ENCODE data around the gene SRGN. TPM values are rescaled to one million over a fixed set of nuclear protein-coding genes. Genes with fewer than 3 reads are reported as not detected.

Gene SRGN
- polyA plus RNA-seq, 3 donors = 1,724 to 3,407 (median 1,859) TPM

GRCh38 chr10:69073026-69073425 is 14.9 kb upstream of the SRGN start:
- DNase-seq = peak; percentile 46 to 65 (median 56)
- intact Hi-C loops (cut with micrococcal nuclease) = no loop called here
- H3K27ac Mint-ChIP-seq = peak overlapping the region; percentile 86 to 94 (median 88)
- Histone ChIP-seq H3K9me3 (replicated peaks in 1 of 2; ENCODE audit: control insufficient read depth in 1 of 2, insufficient read depth in 1 of 2, low read length in 2 of 2) (no peaks in the 10 kb centered on the region), H3K4me2 (replicated peaks; ENCODE audit: extremely low read depth, low read length, poor library complexity, severe bottlenecking) (peak overlapping the region; percentile 48), H2AFZ (ENCODE audit: insufficient read depth, low read depth, low read length, poor library complexity, severe bottlenecking) (peak overlapping the region; percentile 59), H3K4me3 (replicated peaks in 1 of 3; ENCODE audit: low read depth in 2 of 3, low read length in 3 of 3) (peak overlapping the region in 1 of 3 experiments; percentile 20), H3K9ac (ENCODE audit: insufficient read depth, low read length, poor library complexity, severe bottlenecking) (no peak overlapping the region), H3K27ac (ENCODE audit: low read depth in 1 of 2, low read length in 2 of 2) (peak overlapping the region; percentile 14 to 69), H3K4me1 (ENCODE audit: control insufficient read depth in 1 of 2, insufficient read depth in 2 of 2, low read length in 2 of 2) (peaks cover 54 to 68% of the 10 kb centered on the region in 2 donors), H3K79me2 (ENCODE audit: insufficient read depth, low read length) (peaks cover 81% of the 10 kb centered on the region), H3K36me3 (replicated peaks in 1 of 2; ENCODE audit: control insufficient read depth in 1 of 2, insufficient read depth in 2 of 2, low read length in 2 of 2) (no peaks in the 10 kb centered on the region), H3K27me3 (ENCODE audit: control insufficient read depth in 2 of 2, insufficient read depth in 2 of 2, low read length in 2 of 2) (no peaks in the 10 kb centered on the region), H4K20me1 (ENCODE audit: insufficient read depth, low read length) (no peaks in the 10 kb centered on the region)
- peak overlapping the region; percentile 50 to 51 for H3K4me3 Mint-ChIP-seq
- H3K4me1 Mint-ChIP-seq = peaks cover 66% of the 10 kb centered on the region
- peaks cover 0 to 1% (median 0%) of the 10 kb centered on the region in 3 donors for H3K27me3 Mint-ChIP-seq (ENCODE audit: low read depth in 3 of 3)
- 0% methylated on average over 3 of the region's 6 CpGs for WGBS (ENCODE audit: insufficient coverage)
- TF ChIP-seq CTCF (IDR thresholded peaks at IDR 0.05) = no peak
- no peaks in the 10 kb centered on the region for H3K9me3 Mint-ChIP-seq
- no peaks in the 10 kb centered on the region for H3K36me3 Mint-ChIP-seq

DNA sequence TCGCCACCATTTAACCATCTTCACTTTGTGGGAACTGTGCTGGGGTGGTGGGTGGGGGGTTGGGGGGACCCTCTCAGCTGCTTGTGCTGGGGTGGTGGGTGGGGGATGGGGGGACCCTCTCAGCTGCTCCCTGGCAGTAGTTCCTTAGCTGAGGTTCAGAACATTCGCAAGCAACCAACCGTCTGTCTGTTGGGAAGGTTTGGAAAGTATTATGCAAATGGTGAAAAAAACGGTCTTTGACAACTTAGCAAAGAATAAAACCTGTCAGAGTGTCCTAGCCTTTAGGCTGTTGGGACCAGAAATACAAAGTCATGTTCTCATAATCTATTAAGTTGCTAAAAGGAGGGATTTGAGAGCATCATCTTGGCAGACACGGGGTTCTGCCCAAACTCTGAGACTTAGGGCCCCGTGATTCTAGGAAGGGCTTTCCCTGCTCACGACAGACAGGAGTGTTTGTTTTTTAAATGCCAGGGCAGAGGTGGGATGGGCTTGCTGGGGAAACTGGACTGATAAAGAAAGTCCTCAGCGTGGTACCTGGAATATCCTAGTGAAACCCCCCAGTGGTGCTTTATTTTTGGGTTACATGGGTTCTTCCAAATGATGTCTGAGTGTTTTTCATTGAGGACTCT is 14.1 kb upstream of the SRGN start:
- H3K27me3 ChIP-seq (ENCODE audit: control insufficient read depth in 2 of 2, insufficient read depth in 2 of 2, low read length in 2 of 2) = no peaks in the 10 kb centered on the region
- H2AFZ ChIP-seq (ENCODE audit: insufficient read depth, low read depth, low read length, poor library complexity, severe bottlenecking) = peak overlapping the region; percentile 59
- no peak for DNase-seq
- H3K27ac Mint-ChIP-seq = peak overlapping the region; percentile 78 to 92 (median 87)
- H3K27me3 Mint-ChIP-seq (ENCODE audit: low read depth in 3 of 3) = peaks cover 0 to 1% (median 0%) of the 10 kb centered on the region in 3 donors
- no peaks in the 10 kb centered on the region for H3K9me3 Mint-ChIP-seq
- H3K27ac ChIP-seq (ENCODE audit: low read depth in 1 of 2, low read length in 2 of 2) = peak overlapping the region; percentile 1 to 69
- peak overlapping the region; percentile 48 for H3K4me2 ChIP-seq (replicated peaks; ENCODE audit: extremely low read depth, low read length, poor library complexity, severe bottlenecking)
- H3K36me3 Mint-ChIP-seq = no peaks in the 10 kb centered on the region
- intact Hi-C loops (cut with micrococcal nuclease) = no loop called here
- 4% methylated on average over 4 of the region's 8 CpGs for WGBS (ENCODE audit: insufficient coverage)
- peaks cover 46 to 60% of the 10 kb centered on the region in 2 donors for H3K4me1 ChIP-seq (ENCODE audit: control insufficient read depth in 1 of 2, insufficient read depth in 2 of 2, low read length in 2 of 2)
- H3K9me3 ChIP-seq (replicated peaks in 1 of 2; ENCODE audit: control insufficient read depth in 1 of 2, insufficient read depth in 1 of 2, low read length in 2 of 2) = no peaks in the 10 kb centered on the region
- H3K79me2 ChIP-seq (ENCODE audit: insufficient read depth, low read length) = peaks cover 79% of the 10 kb centered on the region
- H3K9ac ChIP-seq (ENCODE audit: insufficient read depth, low read length, poor library complexity, severe bottlenecking) = no peak overlapping the region
- no peaks in the 10 kb centered on the region for H4K20me1 ChIP-seq (ENCODE audit: insufficient read depth, low read length)
- no peak for TF ChIP-seq CTCF (IDR thresholded peaks at IDR 0.05)
- peak overlapping the region in 1 of 3 experiments; percentile 35 for H3K4me3 ChIP-seq (replicated peaks in 1 of 3; ENCODE audit: low read depth in 2 of 3, low read length in 3 of 3)
- H3K4me3 Mint-ChIP-seq = peak overlapping the region; percentile 26 to 55
- no peaks in the 10 kb centered on the region for H3K36me3 ChIP-seq (replicated peaks in 1 of 2; ENCODE audit: control insufficient read depth in 1 of 2, insufficient read depth in 2 of 2, low read length in 2 of 2)
- peaks cover 58% of the 10 kb centered on the region for H3K4me1 Mint-ChIP-seq

All from CD14-positive monocyte (primary cell).